ENCODE data around the gene PDE1C. TPM values are rescaled to one million over a fixed set of nuclear protein-coding genes. Genes with fewer than 3 reads are reported as not detected.
A peak's percentile ranks its signal among the peaks of the same experiment; 100 is the strongest.

Gene PDE1C
- total and polyA plus RNA-seq, 2 experiments from 2014 or later, result 23.5 to 33.8 TPM

DNA sequence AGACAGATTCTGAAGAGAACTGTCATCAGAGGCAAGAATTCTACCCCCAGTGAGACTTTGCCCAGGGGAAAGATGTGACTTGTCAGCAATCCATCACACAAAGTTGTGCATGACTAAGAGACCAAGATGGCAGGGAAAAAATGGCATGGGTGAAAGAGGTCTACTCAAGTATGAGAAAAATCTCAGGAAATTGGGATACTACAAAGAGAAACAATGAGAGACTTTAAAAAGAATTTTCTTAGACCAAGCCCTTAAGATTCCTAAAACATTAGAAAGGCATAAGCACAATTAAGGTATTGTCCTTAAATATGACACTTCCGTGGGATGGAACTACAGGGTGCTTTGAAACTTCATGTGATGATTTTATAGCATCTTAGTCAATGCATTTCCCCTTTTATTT lies 45.6 kb upstream of the PDE1C start:
- H3K27me3 ChIP-seq (replicated peaks; ENCODE audit: insufficient read depth), result no peaks in the 10 kb centered on the region
- H4K20me1 ChIP-seq (ENCODE audit: insufficient read depth), result no peaks in the 10 kb centered on the region
- in situ Hi-C loops (cut with MboI), result no loop called here
- H3K4me1 ChIP-seq (ENCODE audit: insufficient read depth), result peaks cover 30% of the 10 kb centered on the region
- H3K4me2 ChIP-seq (ENCODE audit: unreplicated experiment), result no peak overlapping the region
- H3K9ac ChIP-seq, result no peak overlapping the region
- 0% methylated on average over 1 of the region's 1 CpG for WGBS, 2 experiments (ENCODE audit: low coverage in 1 of 2, low lambda C conversion rate in 2 of 2, missing lambda C conversion rate in 2 of 2)
- DNase-seq, result peak; percentile 52
- peaks cover 16% of the 10 kb centered on the region; the same call in 1 of the 2 replicates for H3F3A ChIP-seq (ENCODE audit: insufficient read depth)
- no peak overlapping the region for H2AFZ ChIP-seq
- H3K9me2 ChIP-seq (ENCODE audit: insufficient read depth), result no peaks in the 10 kb centered on the region
- H3K36me3 ChIP-seq (ENCODE audit: low read depth), result no peaks in the 10 kb centered on the region
- H3K4me3 ChIP-seq, result no peak overlapping the region
- H3K27ac ChIP-seq, result peak overlapping the region; percentile 38
- no peaks in the 10 kb centered on the region for H3K79me2 ChIP-seq (ENCODE audit: insufficient read depth)
- TF ChIP-seq EZH2 (IDR thresholded peaks at IDR 0.05; ENCODE audit: insufficient read depth, poor library complexity, severe bottlenecking) (no peak), EZH2phosphoT487 (IDR thresholded peaks at IDR 0.05; ENCODE audit: insufficient read depth, low read depth) (no peak)
- H3K9me3 ChIP-seq (ENCODE audit: low read depth), result no peaks in the 10 kb centered on the region

GRCh38 chr7:32108651-32109050 lies 38.4 kb upstream of the PDE1C start:
- peak overlapping the region; percentile 28; the same call in 1 of the 2 replicates for H2AFZ ChIP-seq
- no peak for TF ChIP-seq EZH2 (IDR thresholded peaks at IDR 0.05; ENCODE audit: insufficient read depth, poor library complexity, severe bottlenecking)
- no peak for TF ChIP-seq EZH2phosphoT487 (IDR thresholded peaks at IDR 0.05; ENCODE audit: insufficient read depth, low read depth)
- no peaks in the 10 kb centered on the region for H4K20me1 ChIP-seq (ENCODE audit: insufficient read depth)
- no peak overlapping the region for H3K4me2 ChIP-seq (ENCODE audit: unreplicated experiment)
- H3K9me3 ChIP-seq (ENCODE audit: low read depth), result no peaks in the 10 kb centered on the region
- H3K36me3 ChIP-seq (ENCODE audit: low read depth), result no peaks in the 10 kb centered on the region
- peaks cover 13% of the 10 kb centered on the region for H3K4me1 ChIP-seq (ENCODE audit: insufficient read depth)
- H3K79me2 ChIP-seq (ENCODE audit: insufficient read depth), result no peaks in the 10 kb centered on the region
- 8 to 10% methylated on average over 2 of the region's 2 CpGs for WGBS, 2 experiments (ENCODE audit: low coverage in 1 of 2, low lambda C conversion rate in 2 of 2, missing lambda C conversion rate in 2 of 2)
- H3K27me3 ChIP-seq (replicated peaks; ENCODE audit: insufficient read depth), result no peaks in the 10 kb centered on the region
- H3F3A ChIP-seq (ENCODE audit: insufficient read depth), result no peaks in the 10 kb centered on the region
- DNase-seq, result peak; percentile 22
- H3K27ac ChIP-seq, result no peak overlapping the region
- in situ Hi-C loops (cut with MboI), result no loop called here
- no peak overlapping the region for H3K9ac ChIP-seq
- no peaks in the 10 kb centered on the region for H3K9me2 ChIP-seq (ENCODE audit: insufficient read depth)
- no peak overlapping the region for H3K4me3 ChIP-seq

DNA sequence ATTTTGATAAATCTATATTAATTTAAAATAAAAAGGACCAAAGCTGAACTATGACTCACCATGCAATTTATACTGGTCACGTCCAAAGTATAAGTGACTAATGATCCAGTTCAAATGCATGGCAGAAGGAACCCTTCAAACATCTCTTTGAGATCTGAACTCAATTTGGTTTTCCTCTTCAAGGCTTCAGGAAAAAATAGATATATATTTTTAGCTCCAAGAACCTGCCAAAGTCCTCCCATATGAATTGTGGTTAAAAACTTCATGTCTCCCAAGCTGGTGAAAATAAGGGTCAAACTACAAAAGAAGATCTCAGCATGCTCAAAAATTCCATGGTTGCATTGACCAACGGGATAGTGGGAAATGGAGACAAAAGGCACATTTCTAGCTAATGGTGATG lies 34.6 kb upstream of the PDE1C start:
- H3K4me3 ChIP-seq, result no peak overlapping the region
- no peak for TF ChIP-seq EZH2phosphoT487 (IDR thresholded peaks at IDR 0.05; ENCODE audit: insufficient read depth, low read depth)
- no peak for TF ChIP-seq EZH2 (IDR thresholded peaks at IDR 0.05; ENCODE audit: insufficient read depth, poor library complexity, severe bottlenecking)
- H3K27ac ChIP-seq, result no peak overlapping the region
- no peaks in the 10 kb centered on the region for H3K27me3 ChIP-seq (replicated peaks; ENCODE audit: insufficient read depth)
- no peak overlapping the region for H3K4me2 ChIP-seq (ENCODE audit: unreplicated experiment)
- no peaks in the 10 kb centered on the region for H3K9me2 ChIP-seq (ENCODE audit: insufficient read depth)
- H3K9me3 ChIP-seq (ENCODE audit: low read depth), result no peaks in the 10 kb centered on the region
- no peak overlapping the region for H3K9ac ChIP-seq
- H3K4me1 ChIP-seq (ENCODE audit: insufficient read depth), result peaks cover 18% of the 10 kb centered on the region
- in situ Hi-C loops (cut with MboI), result no loop called here
- 0 out of 2 replicates have a peak overlapping the region, but pooled peaks have one; percentile 17 for H2AFZ ChIP-seq
- DNase-seq, result peak; percentile 23
- no peaks in the 10 kb centered on the region for H4K20me1 ChIP-seq (ENCODE audit: insufficient read depth)
- no peaks in the 10 kb centered on the region for H3K36me3 ChIP-seq (ENCODE audit: low read depth)
- no peaks in the 10 kb centered on the region for H3F3A ChIP-seq (ENCODE audit: insufficient read depth)
- 6 to 7% methylated on average over 2 of the region's 2 CpGs for WGBS, 2 experiments (ENCODE audit: low coverage in 1 of 2, low lambda C conversion rate in 2 of 2, missing lambda C conversion rate in 2 of 2)
- no peaks in the 10 kb centered on the region for H3K79me2 ChIP-seq (ENCODE audit: insufficient read depth)

DNA sequence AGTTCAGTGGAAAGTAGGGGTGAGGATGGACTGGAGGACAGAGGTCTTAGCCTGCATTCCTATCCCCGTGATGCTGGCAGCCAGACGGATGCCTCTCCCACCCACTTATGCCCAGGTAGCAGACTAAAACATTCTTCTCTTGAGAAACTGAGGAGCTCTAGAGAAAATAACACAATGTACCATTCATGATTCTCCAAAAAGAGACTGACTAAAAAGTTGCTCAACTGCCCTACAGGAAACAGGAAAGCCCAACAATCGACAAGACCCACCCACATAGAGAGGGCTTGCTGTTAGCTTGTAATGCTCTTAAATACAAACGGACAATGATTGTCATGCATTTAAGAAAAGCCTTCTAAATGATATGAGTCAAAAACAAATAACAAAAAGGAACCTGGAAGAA lies 33.2 kb upstream of the PDE1C start:
- Histone ChIP-seq H3K36me3 (ENCODE audit: low read depth) (no peaks in the 10 kb centered on the region), H3K27ac (no peak overlapping the region), H3K4me3 (no peak overlapping the region), H2AFZ (peak overlapping the region; percentile 12; the same call in 1 of the 2 replicates), H4K20me1 (ENCODE audit: insufficient read depth) (no peaks in the 10 kb centered on the region), H3K4me2 (ENCODE audit: unreplicated experiment) (no peak overlapping the region), H3K9me2 (ENCODE audit: insufficient read depth) (no peaks in the 10 kb centered on the region), H3K9ac (no peak overlapping the region), H3K27me3 (replicated peaks; ENCODE audit: insufficient read depth) (no peaks in the 10 kb centered on the region), H3F3A (ENCODE audit: insufficient read depth) (no peaks in the 10 kb centered on the region), H3K79me2 (ENCODE audit: insufficient read depth) (no peaks in the 10 kb centered on the region), H3K9me3 (ENCODE audit: low read depth) (no peaks in the 10 kb centered on the region), H3K4me1 (ENCODE audit: insufficient read depth) (peaks cover 12% of the 10 kb centered on the region; the same call in 1 of the 2 replicates)
- TF ChIP-seq EZH2 (IDR thresholded peaks at IDR 0.05; ENCODE audit: insufficient read depth, poor library complexity, severe bottlenecking), result no peak
- TF ChIP-seq EZH2phosphoT487 (IDR thresholded peaks at IDR 0.05; ENCODE audit: insufficient read depth, low read depth), result no peak
- DNase-seq, result no peak
- in situ Hi-C loops (cut with MboI), result no loop called here
- 43 to 48% methylated on average over 4 of the region's 4 CpGs for WGBS, 2 experiments (ENCODE audit: low coverage in 1 of 2, low lambda C conversion rate in 2 of 2, missing lambda C conversion rate in 2 of 2)

- no peaks in the 10 kb centered on the region for H3F3A ChIP-seq (ENCODE audit: insufficient read depth)
- in situ Hi-C loops (cut with MboI), result no loop called here
- peaks cover 11% of the 10 kb centered on the region; the same call in 1 of the 2 replicates for H3K4me1 ChIP-seq (ENCODE audit: insufficient read depth)
These were observed 32.2 kb upstream of the PDE1C start for GRCh38 chr7:32102432-32102873.

More at GRCh38 chr7:32102432-32102873, 32.2 kb upstream of the PDE1C start:
- Histone ChIP-seq H3K9me3 (ENCODE audit: low read depth) (no peaks in the 10 kb centered on the region), H3K27me3 (replicated peaks; ENCODE audit: insufficient read depth) (no peaks in the 10 kb centered on the region), H3K79me2 (ENCODE audit: insufficient read depth) (no peaks in the 10 kb centered on the region), H4K20me1 (ENCODE audit: insufficient read depth) (no peaks in the 10 kb centered on the region), H3K27ac (no peak overlapping the region), H3K4me3 (no peak overlapping the region), H3K36me3 (ENCODE audit: low read depth) (no peaks in the 10 kb centered on the region), H3K9me2 (ENCODE audit: insufficient read depth) (no peaks in the 10 kb centered on the region), H2AFZ (no peak overlapping the region), H3K4me2 (ENCODE audit: unreplicated experiment) (no peak overlapping the region), H3K9ac (no peak overlapping the region)
- 33 to 44% methylated on average over 1 of the region's 1 CpG for WGBS, 2 experiments (ENCODE audit: low coverage in 1 of 2, low lambda C conversion rate in 2 of 2, missing lambda C conversion rate in 2 of 2)
- no peak for DNase-seq
- no peak for TF ChIP-seq EZH2phosphoT487 (IDR thresholded peaks at IDR 0.05; ENCODE audit: insufficient read depth, low read depth)
- no peak for TF ChIP-seq EZH2 (IDR thresholded peaks at IDR 0.05; ENCODE audit: insufficient read depth, poor library complexity, severe bottlenecking)

Measured in GM23248 (cell line).